Measurements from ENCODE around the gene CNOT9.
"Not testable (repeated sequence)": the region's sequence is repeated elsewhere in the genome, so short reads cannot be mapped to it uniquely, and the experiment has no call there.

CNOT9 gene

GRCh38 chr2:218568190-218569037, at the start of gene CNOT9, which contains the start of gene USP37:
CNOT9 (plus strand) TSS chr2:218568839; CDS start chr2:218568955, 116 bp downstream.
USP37 (minus strand) TSS chr2:218568351; CDS start chr2:218558653, 9,698 bp downstream.
- peak; percentile 100 for DNase-seq (ENCODE audit: low read depth in 2 of 2)

GRCh38 chr2:218518876-218519275, 49.8 kb upstream of the CNOT9 start:
- no peak for DNase-seq (ENCODE audit: low read depth in 2 of 2)

- no peak for DNase-seq (ENCODE audit: low read depth in 2 of 2)
Observed at GRCh38 chr2:218523651-218524050, 45.0 kb upstream of the CNOT9 start.

- DNase-seq (ENCODE audit: low read depth in 2 of 2), result not testable (repeated sequence)
Observed at GRCh38 chr2:218528409-218528808, 40.2 kb upstream of the CNOT9 start.

GRCh38 chr2:218529990-218530389, 38.6 kb upstream of the CNOT9 start:
- no peak for DNase-seq (ENCODE audit: low read depth in 2 of 2)

GRCh38 chr2:218536804-218537494, 31.7 kb upstream of the CNOT9 start:
- no peak for DNase-seq (ENCODE audit: low read depth in 2 of 2)

- DNase-seq (ENCODE audit: low read depth in 2 of 2), result no peak
Observed at GRCh38 chr2:218540015-218540414, 28.6 kb upstream of the CNOT9 start.

- no peak for DNase-seq (ENCODE audit: low read depth in 2 of 2)
Observed at GRCh38 chr2:218546012-218546411, 22.6 kb upstream of the CNOT9 start.

- no peak for DNase-seq (ENCODE audit: low read depth in 2 of 2)
Observed at GRCh38 chr2:218547511-218547910, 21.1 kb upstream of the CNOT9 start.

- no peak for DNase-seq (ENCODE audit: low read depth in 2 of 2)
Observed at GRCh38 chr2:218547978-218548377, 20.7 kb upstream of the CNOT9 start.

- DNase-seq (ENCODE audit: low read depth in 2 of 2), result not testable (repeated sequence)
Observed at GRCh38 chr2:218554225-218554624, 14.4 kb upstream of the CNOT9 start.

GRCh38 chr2:218555527-218555926, 13.1 kb upstream of the CNOT9 start:
- no peak for DNase-seq (ENCODE audit: low read depth in 2 of 2)

GRCh38 chr2:218557941-218558340, 10.7 kb upstream of the CNOT9 start:
- no peak for DNase-seq (ENCODE audit: low read depth in 2 of 2)

- no peak for DNase-seq (ENCODE audit: low read depth in 2 of 2)
Observed at GRCh38 chr2:218558986-218559385, 9.7 kb upstream of the CNOT9 start.

- DNase-seq (ENCODE audit: low read depth in 2 of 2), result no peak
Observed at GRCh38 chr2:218564056-218564455, 4.6 kb upstream of the CNOT9 start.

GRCh38 chr2:218566296-218566695, 2.3 kb upstream of the CNOT9 start:
- no peak for DNase-seq (ENCODE audit: low read depth in 2 of 2)

GRCh38 chr2:218567797-218568189, 846 bp upstream of the CNOT9 start:
- no peak for DNase-seq (ENCODE audit: low read depth in 2 of 2)

GRCh38 chr2:218569038-218569431, 396 bp downstream of the CNOT9 start:
- peak; percentile 30 to 50 for DNase-seq (ENCODE audit: low read depth in 2 of 2)

GRCh38 chr2:218569661-218570500, 1.2 kb downstream of the CNOT9 start:
- DNase-seq (ENCODE audit: low read depth in 2 of 2), result no peak

GRCh38 chr2:218570850-218571249, 2.2 kb downstream of the CNOT9 start:
- no peak for DNase-seq (ENCODE audit: low read depth in 2 of 2)

GRCh38 chr2:218576854-218577253, 8.2 kb downstream of the CNOT9 start:
- no peak for DNase-seq (ENCODE audit: low read depth in 2 of 2)
